CD4-positive, alpha-beta T cell treated with Interleukin-4 for 4 hours (primary cell): ENCODE data around the gene OR2L3.
"Not testable (repeated sequence)": the region's sequence is repeated elsewhere in the genome, so short reads cannot be mapped to it uniquely, and the experiment has no call there.

Experiments used
- DNase-seq: peaks from one replicate; pipeline ENCODE4 v3.0.0-alpha.2; 2020

Gene OR2L3, protein sequence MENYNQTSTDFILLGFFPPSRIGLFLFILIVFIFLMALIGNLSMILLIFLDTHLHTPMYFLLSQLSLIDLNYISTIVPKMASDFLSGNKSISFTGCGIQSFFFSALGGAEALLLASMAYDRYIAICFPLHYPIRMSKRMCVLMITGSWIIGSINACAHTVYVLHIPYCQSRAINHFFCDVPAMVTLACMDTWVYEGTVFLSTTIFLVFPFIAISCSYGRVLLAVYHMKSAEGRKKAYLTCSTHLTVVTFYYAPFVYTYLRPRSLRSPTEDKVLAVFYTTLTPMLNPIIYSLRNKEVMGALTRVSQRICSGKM

DNA sequence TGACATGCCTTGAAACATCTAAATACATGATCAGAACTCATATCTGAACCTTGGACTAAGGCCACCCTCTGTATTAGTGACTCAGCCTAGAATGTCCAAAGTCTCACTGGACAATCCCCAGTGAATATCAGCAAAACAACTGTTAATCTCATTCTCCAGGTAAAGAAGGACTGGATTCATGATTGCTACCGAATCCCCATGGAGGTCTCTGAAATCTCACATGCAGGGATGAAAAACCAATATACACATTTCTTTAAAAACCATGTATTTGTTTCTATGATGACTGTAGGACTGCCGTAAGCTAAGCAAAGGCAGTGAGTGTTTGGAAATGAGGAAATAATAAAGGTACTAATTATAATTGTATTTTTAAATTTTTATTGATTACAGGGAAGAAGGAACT is at the start of gene OR2L3:
Gene OR2L3 (plus strand): TSS at position 301 of the 400 bp plus-strand sequence. CDS start 13,846 bp downstream, outside the sequence.
- no peak for DNase-seq

DNA sequence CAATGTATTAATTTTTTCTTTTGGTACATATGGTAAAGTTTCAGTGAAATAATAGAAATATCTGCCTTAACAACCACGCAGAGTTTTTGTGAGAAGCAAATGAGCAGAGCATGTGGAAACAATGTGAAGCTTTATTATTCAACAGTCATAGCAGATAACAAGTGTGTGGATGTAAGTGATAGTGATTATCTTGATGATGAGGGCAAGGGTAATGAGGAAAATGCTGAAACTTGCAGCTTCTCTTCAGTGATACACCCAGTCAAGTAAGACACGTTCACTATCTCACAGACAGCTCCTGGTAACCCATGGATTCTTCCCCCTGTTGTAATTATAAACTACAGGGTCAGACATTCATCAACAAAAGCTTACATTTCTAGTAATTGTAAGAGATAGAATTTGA is 47.8 kb upstream of the OR2L3 start:
- DNase-seq = no peak

DNA sequence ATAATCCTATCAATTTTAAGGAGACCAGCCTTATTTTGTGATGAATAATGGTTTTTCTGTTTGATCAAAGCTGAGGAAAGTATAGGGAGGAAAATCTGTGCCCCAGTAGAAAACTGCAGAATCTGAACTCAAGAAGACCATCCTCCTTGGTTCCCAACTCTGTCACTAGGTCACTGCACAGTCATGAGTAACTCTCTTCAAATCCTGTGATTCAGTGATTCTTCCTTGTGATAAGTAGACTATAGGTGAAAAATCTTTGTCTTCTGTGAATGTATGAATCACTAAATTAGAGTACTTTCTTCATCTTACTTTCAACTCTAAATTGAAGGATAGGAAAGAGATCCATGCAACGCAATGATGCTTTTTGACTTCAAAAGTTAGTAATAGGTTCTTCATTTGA is 46.5 kb upstream of the OR2L3 start:
- no peak for DNase-seq

DNA sequence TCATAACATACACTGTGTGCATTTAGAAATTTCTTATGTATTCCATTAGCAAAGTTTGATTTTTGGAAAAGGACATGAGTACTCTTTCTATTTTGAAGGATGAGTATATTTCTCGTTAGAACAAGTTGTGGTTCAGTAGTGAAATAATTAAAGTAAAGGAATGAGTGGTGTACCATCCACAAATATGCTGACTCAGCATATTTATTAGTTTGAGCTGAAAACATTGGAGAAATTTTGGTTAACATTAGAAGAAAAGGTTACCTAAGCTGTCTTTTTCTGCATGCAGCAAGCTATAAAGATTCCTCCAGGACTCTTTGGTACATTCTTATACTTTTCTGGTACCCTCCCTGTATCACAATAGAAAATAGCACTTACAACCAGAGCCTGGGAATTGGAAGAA is 38.9 kb upstream of the OR2L3 start:
- no peak for DNase-seq

DNA sequence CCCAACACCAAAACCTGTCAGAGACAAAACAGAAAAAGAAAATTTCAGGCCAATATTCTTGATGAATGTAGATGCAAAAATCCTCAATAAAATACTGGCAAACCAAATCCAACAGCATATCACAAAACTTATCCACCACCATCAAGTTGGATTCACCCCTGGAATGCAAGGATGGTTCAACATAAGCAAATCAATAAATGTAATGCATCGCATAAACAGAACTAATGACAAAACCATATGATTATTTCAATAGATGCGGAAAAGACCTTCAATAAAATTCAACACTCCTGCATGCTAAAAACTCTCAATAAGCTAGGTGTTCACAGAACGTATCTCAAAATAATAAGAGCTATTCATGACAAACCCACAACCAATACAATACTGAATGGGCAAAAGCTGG is 37.0 kb upstream of the OR2L3 start:
- DNase-seq = no peak

DNA sequence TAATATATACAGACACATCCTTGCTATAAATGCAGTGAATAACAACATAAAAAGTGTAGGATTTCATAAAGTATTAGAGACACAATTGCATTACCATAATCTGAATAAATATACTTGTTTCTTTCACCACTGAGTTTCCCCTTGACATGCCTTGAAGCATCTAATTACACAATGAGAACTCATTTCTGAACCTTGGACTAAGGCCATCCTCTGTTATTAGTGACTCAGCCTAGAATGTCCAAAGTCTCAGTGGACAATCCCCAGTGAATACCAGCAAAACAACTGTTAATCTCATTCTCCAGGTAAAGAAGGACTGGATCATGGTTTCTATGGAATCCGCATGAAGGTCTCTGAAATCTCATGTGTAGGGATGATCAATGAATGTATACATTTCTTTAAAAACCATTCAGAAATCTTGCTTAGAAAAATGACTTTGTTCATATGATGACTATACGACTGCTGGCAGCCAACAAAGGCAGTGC is 33.4 kb upstream of the OR2L3 start, which contains the start of gene OR2L5:
Gene OR2L5 (plus strand): TSS at position 432 of the 482 bp plus-strand sequence. CDS start 8,288 bp downstream, outside the sequence.
- no peak for DNase-seq

DNA sequence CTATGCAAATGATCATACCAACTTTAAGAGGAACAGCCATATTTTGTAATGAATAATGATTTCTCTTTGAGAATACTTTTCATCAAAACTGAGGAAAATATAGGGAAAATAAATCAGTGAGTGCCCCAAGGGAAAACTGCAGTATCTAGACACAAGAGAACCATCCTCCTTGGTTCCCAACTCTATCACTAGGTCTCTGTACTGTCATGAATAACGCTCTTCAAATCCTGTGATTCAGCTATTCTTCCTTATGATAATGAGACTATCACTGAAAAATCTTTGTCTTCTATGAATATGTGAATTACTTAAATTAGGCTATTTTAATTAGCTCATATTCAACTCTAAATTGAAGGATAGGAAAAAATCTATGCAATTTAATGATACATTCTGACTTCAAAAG is 30.8 kb upstream of the OR2L3 start:
- no peak for DNase-seq

DNA sequence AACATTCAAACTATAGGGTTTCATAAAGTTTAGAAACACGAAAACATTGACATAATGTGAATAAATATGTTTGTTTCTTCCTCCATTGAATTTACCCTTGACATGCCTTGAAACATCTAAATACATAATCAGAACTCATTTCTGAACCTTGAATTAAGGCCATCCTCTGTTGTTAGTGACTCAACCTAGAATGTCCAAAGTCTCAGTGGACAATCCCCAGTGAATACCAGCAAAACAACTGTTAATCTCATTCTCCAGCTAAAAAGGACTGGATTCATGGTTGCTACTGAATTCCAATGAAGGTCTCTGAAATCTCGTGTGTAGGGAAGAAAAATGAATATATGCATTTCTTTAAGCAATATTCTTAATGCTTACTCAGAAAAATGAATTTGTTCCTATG is 16.9 kb upstream of the OR2L3 start, which contains the start of gene OR2L2:
Gene OR2L2 (plus strand): TSS at position 301 of the 400 bp plus-strand sequence. CDS start 8,198 bp downstream, outside the sequence.
- no peak for DNase-seq

DNA sequence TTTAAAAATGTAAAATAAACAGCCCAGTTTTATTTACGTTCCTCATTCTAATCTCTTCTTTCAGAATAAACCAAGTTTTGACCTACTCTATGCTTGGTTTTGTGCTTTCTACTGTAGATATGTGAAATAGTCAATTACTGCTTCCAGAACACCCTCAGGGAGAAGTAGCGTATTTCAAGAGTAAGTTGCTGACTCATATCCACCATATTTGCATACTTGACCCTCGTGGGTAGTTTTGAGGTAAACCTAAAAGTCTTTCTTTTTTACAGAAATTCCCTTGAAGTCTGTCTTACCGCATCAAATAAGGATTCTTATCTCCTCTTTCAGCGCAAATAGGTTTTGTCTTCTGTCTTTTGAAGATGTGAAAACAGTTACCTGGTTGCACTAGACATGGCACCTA is 1.4 kb upstream of the OR2L3 start:
- DNase-seq = no peak

DNA sequence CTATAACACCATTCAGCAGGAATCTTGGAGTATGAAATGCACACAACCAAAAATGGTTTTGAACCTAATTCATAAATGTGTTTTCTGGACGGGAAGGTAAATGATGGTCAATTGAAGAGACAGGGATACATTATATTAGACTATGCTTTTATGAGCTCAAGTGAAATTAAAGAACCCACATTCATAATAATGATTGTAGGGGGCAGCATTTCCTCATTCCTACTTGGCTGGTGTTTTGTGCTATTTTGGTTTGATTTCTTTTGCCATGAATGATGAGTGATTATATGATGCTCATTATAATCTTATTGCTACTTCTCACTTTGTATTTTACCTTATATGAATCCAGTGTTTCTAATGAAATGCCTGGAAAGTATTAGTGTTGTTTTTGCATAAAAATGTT is 372 bp downstream of the OR2L3 start:
- no peak for DNase-seq

DNA sequence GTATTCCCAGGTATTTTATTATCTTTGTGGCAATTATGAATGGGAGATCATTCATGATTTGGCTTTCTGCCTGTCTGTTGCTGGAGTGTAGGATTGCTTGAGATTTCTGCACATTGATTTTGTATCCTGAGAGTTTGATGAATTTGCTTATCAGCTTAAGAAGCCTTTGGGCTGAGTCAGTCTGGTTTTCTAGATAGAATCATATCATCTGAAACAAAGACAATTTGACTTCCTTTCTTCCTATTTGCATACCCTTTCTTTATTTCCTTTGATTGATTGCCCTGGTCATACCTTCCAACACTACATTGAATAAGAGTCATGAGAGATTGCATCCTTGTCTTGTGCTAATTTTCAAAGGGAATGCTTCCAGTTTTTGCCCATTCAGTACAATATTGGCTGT is 8.0 kb downstream of the OR2L3 start:
- DNase-seq = no peak

DNA sequence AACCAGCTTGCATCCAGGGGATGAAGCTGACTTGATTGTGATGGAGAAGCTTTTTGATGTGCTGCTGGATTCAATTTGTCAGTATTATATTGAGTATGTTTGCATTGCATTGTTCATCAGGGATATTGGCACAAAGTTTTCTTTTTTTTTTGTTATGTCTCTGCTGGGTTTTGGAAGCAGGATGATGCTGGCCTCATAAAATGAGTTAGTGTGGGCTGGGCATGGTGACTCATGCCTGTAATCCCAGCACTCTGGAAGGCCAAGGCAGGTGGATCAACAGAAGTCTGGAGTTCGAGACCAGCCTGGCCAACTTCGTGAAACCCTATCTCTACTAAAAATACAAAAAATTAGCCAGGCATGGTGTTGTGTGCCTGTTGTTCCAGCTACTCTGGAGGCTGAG is 8.6 kb downstream of the OR2L3 start:
- no peak for DNase-seq

DNA sequence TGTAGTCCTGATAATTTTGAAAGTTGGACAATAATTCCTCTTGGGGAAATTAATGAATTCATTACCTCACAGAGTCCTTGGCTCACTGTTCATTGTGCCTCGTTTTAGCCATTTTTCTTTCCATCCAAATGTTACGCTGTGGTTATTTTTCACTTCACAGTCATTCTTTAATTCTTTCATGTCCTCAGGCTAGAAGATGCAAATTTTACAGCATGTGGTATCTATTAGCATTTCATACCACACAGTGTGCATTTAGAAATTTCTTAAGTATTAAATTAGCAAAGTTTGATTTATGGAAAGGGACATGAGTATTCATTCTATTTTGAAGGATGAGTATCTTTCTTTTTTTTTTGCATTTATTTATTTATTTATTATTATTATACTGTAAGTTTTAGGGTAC is 18.4 kb downstream of the OR2L3 start:
- no peak for DNase-seq

DNA sequence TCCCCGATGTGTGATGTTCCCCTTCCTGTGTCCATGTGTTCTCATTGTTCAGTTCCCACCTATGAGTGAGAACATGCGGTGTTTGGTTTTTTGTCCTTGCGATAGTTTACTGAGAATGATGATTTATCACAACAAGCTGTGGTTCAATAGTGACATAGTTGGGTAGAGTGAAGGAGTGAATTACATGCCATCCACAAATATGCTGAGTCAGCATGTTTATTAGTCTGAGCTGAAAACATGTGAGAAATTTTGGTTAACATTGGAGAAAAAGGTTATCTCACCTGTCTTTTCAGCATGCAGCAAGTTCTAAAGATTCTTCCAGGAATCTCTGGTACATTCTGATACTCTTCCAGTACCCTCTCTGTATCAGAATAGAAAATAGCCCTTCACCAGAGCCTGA is 19.0 kb downstream of the OR2L3 start:
- no peak for DNase-seq

DNA sequence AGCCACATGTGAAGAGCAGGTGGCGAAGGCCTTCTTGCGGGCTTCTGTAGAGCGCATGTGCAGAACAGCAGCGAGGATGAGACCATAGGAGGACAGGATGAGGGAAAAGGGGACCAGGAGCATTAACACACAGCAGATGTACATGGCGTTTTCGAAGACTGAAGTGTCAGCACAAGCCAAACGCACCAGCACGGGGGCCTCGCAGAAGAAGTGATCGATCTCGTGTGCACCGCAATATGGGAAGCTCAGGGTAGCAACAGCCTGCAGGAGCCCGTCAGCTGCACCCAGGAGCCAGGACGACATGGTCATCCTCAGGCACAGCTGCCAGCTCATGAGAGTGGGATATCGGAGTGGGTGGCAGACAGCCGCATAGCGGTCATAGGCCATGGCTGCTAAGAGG is 37.2 kb downstream of the OR2L3 start:
- not testable (repeated sequence) for DNase-seq

DNA sequence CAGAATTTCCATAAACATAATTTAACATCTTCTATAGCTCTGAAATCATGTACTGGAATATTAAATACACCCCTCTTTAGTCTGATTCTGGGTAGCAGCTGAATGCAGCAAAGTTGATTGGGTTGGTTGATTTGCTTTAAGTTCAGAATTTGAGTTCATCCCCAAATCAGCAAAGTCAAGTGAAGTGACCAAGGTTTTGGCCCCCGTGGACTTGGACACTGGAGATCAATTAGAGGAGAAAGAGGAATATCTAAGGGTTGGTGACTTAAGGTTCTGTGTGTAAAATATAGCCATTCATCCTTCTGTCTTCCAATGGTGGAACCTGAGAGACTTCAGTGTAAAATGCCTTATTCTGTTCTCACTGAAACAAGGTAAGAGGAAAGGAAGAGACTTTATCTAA is 48.2 kb downstream of the OR2L3 start, which contains the start of gene OR2L13:
Gene OR2L13 (plus strand): TSS at position 301 of the 400 bp plus-strand sequence. CDS start 4,192 bp downstream, outside the sequence.
- no peak for DNase-seq

DNA sequence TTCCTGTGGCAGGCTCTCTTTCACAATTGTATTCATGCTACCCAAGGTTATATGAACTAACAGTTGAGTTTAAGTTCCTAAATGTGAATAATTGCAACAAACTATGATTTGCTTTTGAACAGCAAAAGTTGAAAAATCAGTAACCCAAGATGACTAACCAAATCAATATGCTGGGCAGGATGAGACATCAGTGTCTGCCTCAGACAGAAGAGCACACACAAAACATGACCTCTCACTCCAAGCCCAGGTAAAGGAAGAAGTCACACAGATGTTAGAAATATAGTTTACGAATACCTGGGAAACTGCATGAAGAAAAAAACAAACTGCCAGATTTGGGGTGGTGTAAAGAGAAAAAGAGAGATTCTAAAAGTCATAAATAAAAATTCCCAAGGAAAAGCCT is 51.9 kb downstream of the OR2L3 start:
- no peak for DNase-seq

DNA sequence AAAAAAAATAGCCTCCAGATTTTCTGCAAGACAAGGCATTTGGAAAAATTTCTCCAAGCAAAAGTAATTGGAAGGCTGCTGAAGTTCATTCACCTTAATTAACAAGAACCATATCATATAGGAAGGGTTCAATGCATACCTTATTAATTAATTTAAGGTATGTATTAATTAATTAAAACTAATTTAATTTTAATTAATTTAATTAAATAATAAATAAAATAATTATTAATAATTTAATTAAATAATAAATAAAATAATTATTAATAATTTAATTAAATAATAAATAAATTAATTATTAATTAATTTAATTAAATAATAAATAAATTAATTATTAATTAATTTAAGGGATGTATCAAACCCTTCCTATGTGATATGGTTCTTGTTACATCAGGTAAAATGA is 56.2 kb downstream of the OR2L3 start:
- DNase-seq = no peak

DNA sequence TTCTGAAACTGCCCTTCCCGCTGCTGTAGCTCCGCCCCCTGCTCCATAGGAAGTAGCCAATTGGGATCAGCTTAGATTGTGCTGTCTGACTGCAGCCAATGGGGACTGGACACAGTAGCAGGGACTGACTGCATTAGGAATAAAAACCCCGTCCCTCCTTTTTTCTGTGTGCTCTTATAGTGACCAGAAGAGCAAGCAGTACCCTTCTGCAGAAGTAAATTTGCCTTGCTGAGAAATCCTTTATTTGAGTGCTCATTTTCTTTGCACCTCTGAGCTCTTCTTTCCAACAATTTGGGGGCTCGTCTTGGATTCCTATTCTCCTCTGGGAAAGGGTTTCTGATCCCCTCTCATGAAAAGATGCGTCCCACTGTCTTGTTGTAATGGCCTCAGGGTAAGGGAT is 64.5 kb downstream of the OR2L3 start:
- DNase-seq = no peak
